HepG2 (cell line): ENCODE data around the gene ZSCAN2. TPM values are rescaled to one million over a fixed set of nuclear protein-coding genes. Genes with fewer than 3 reads are reported as not detected.
A peak's percentile ranks its signal among the peaks of the same experiment; 100 is the strongest.

Experiments
- HDAC2 ChIP-seq: sonication (generic); formaldehyde crosslinking; IDR thresholded peaks from 2 replicates; pipeline ENCODE4 v1.4.0; 2020; ENCODE audit warnings: missing genetic modification reagents
- HMG20B ChIP-seq: conservative IDR thresholded peaks from 2 replicates; pipeline ENCODE4 v1.6.1; 2016; ENCODE audit warnings: missing genetic modification reagents, missing compliant biosample characterization
- HOXD1 ChIP-seq: sonication (generic); formaldehyde crosslinking; IDR thresholded peaks from 2 replicates; pipeline ENCODE4 v1.5.0; 2020; ENCODE audit warnings: missing genetic modification reagents
- ISL2 ChIP-seq: sonication (generic); formaldehyde crosslinking; IDR thresholded peaks from 2 replicates; pipeline ENCODE4 v1.5.0; 2020; ENCODE audit warnings: missing genetic modification reagents
- MAFF ChIP-seq: IDR thresholded peaks from 2 replicates; pipeline ENCODE4 v1.6.1; 2011; ENCODE audit warnings: low read depth, low read length, improper control_type of control experiment
- POLR2A ChIP-seq, 2 experiments: IDR thresholded peaks; 2 replicates each; pipeline ENCODE4 v1.6.1; 2011; ENCODE audit warnings: low read depth in 2 of 2, low read length in 2 of 2, mild to moderate bottlenecking in 1 of 2, moderate library complexity in 1 of 2; ENCODE audit not compliant: insufficient read depth in 1 of 2
- RFXAP ChIP-seq: sonication (generic); formaldehyde crosslinking; IDR thresholded peaks from 2 replicates; pipeline ENCODE4 v1.4.0; 2020; ENCODE audit warnings: missing genetic modification reagents, borderline replicate concordance
- SATB2 ChIP-seq: sonication (generic); formaldehyde crosslinking; IDR thresholded peaks from 2 replicates; pipeline ENCODE4 v1.5.0; 2020; ENCODE audit warnings: missing genetic modification reagents
- TGIF2 ChIP-seq: IDR thresholded peaks from 2 replicates; pipeline ENCODE4 v1.6.1; 2016; ENCODE audit warnings: control low read depth, missing compliant biosample characterization
- ZFX ChIP-seq: sonication (generic); formaldehyde crosslinking; IDR thresholded peaks from 2 replicates; pipeline ENCODE4 v1.4.0; 2020; ENCODE audit warnings: mild to moderate bottlenecking, low read depth, missing genetic modification reagents, moderate library complexity
- ZNF326 ChIP-seq: sonication (generic); formaldehyde crosslinking; IDR thresholded peaks from 2 replicates; pipeline ENCODE4 v1.4.0; 2020; ENCODE audit warnings: missing genetic modification reagents, borderline replicate concordance
- polyA plus RNA-seq, 8 experiments: library from polyadenylated mRNA; depleted of rRNA in 3 of 8; stranded (reverse) in 7 of 8; unstranded in 1 of 8; fragments of >200 nt; fragmentation: Illumina TruSeq in 4 of 8; extraction: Trizol in 4 of 8; gene quantifications; 2 replicates each; pipeline versions ENCODE4 v1.2.1 to v1.2.3, GENCODE V29; 2011 to 2016; ENCODE audit warnings: low read depth in 4 of 8, missing spikeins in 1 of 8, mixed read lengths in 1 of 8; ENCODE audit not compliant: insufficient read depth in 1 of 8
- total RNA-seq, 5 experiments: library from RNA; depleted of rRNA; stranded (reverse); fragments of >200 nt; fragmentation: Illumina TruSeq; extraction: Trizol; gene quantifications; 2 replicates each; pipeline ENCODE4 v1.2.3, GENCODE V29; 2016; ENCODE audit warnings: low read depth in 1 of 5
- TF ChIP-seq, protein P1 (sequence below): sonication (generic); formaldehyde crosslinking; IDR thresholded peaks from 2 replicates; pipeline ENCODE4 v1.4.0; 2020; ENCODE audit warnings: missing genetic modification reagents
- TF ChIP-seq, protein P2 (sequence below): IDR thresholded peaks from 2 replicates; pipeline ENCODE4 v1.6.1; 2016; ENCODE audit warnings: missing compliant biosample characterization, missing genetic modification reagents, borderline replicate concordance
- TF ChIP-seq, protein P3 (sequence below): sonication (generic); formaldehyde crosslinking; IDR thresholded peaks from 2 replicates; pipeline ENCODE4 v1.4.0; 2020; ENCODE audit warnings: missing genetic modification reagents
- TF ChIP-seq, protein P4 (sequence below): sonication (generic); formaldehyde crosslinking; IDR thresholded peaks from 2 replicates; pipeline ENCODE4 v1.4.0; 2020; ENCODE audit warnings: missing genetic modification reagents
- TF ChIP-seq, protein P5 (sequence below), 2 experiments: sonication (generic) in 1 of 2; formaldehyde crosslinking in 1 of 2; IDR thresholded peaks; 2 replicates each; pipeline versions ENCODE4 v1.4.0 to v1.6.1; 2016 to 2020; ENCODE audit warnings: borderline replicate concordance in 1 of 2, low read depth in 1 of 2, mild to moderate bottlenecking in 1 of 2, missing genetic modification reagents in 1 of 2

ZSCAN2 gene
- total and polyA plus RNA-seq, 2 of the 13 experiments (the other 11 are each of a cell fraction or from before 2014, with no cell fraction given): 11.4 to 21.5 TPM

DNA sequence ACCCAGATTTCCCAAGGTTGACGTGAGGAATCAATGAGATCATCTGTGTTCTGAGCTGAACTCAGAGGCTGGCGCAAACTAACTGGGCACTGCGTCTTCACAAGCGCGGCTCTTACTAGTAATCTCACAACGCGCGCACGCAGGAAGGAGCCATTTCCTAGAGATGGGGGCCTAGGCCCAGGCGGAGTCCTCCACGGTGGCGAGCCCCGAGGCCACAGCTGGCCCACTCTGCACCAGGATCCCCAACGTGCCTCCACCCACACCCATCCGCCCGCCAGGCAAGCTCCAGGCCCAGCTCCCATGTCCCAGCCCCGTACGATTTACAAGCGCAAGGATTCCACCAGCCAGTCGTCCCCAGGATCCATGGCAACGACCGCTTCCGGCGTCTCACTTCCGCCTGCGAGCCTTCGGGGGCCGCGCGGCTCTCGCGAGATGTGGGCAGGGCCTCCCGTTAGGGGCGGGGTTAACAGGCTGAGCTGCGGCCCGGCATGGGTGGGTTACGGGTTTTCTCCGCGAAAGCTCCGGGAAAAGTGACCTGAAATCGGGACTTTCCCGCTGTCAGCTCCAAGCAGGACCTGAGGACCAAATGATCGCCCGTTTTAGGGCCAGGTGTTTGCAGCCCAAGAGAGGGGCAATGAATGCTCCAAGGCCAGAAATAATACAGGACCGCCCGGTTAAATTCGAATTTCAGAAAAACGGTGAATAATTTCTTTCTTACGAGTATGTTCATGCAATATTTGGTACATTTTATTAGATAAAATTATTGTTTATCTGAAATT is 53.3 kb downstream of the ZSCAN2 start, which contains the start of gene WDR73 (continued):
- TF ChIP-seq, protein P1, sequence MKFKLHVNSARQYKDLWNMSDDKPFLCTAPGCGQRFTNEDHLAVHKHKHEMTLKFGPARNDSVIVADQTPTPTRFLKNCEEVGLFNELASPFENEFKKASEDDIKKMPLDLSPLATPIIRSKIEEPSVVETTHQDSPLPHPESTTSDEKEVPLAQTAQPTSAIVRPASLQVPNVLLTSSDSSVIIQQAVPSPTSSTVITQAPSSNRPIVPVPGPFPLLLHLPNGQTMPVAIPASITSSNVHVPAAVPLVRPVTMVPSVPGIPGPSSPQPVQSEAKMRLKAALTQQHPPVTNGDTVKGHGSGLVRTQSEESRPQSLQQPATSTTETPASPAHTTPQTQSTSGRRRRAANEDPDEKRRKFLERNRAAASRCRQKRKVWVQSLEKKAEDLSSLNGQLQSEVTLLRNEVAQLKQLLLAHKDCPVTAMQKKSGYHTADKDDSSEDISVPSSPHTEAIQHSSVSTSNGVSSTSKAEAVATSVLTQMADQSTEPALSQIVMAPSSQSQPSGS: 0 out of 2 replicates have a peak, but pooled peaks have one; percentile 14
- TF ChIP-seq, protein P2, sequence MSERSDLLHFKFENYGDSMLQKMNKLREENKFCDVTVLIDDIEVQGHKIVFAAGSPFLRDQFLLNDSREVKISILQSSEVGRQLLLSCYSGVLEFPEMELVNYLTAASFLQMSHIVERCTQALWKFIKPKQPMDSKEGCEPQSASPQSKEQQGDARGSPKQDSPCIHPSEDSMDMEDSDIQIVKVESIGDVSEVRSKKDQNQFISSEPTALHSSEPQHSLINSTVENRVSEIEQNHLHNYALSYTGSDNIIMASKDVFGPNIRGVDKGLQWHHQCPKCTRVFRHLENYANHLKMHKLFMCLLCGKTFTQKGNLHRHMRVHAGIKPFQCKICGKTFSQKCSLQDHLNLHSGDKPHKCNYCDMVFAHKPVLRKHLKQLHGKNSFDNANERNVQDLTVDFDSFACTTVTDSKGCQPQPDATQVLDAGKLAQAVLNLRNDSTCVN: 0 out of 2 replicates have a peak, but pooled peaks have one; percentile 19
- TF ChIP-seq HDAC2 (CRISPR knock-in tag): peak; percentile 61; the same call in 1 of the 2 replicates
- TF ChIP-seq SATB2 (CRISPR knock-in tag): 0 out of 2 replicates have a peak, but pooled peaks have one; percentile 59
- peak; percentile 89 for TF ChIP-seq HOXD1
- TF ChIP-seq MAFF: no peak
- TF ChIP-seq, protein P3, sequence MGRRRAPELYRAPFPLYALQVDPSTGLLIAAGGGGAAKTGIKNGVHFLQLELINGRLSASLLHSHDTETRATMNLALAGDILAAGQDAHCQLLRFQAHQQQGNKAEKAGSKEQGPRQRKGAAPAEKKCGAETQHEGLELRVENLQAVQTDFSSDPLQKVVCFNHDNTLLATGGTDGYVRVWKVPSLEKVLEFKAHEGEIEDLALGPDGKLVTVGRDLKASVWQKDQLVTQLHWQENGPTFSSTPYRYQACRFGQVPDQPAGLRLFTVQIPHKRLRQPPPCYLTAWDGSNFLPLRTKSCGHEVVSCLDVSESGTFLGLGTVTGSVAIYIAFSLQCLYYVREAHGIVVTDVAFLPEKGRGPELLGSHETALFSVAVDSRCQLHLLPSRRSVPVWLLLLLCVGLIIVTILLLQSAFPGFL (CRISPR knock-in tag): 0 out of 2 replicates have a peak, but pooled peaks have one; percentile 30
- 0 out of 2 replicates have a peak, but pooled peaks have one; percentile 44 for TF ChIP-seq TGIF2
- TF ChIP-seq, protein P4, sequence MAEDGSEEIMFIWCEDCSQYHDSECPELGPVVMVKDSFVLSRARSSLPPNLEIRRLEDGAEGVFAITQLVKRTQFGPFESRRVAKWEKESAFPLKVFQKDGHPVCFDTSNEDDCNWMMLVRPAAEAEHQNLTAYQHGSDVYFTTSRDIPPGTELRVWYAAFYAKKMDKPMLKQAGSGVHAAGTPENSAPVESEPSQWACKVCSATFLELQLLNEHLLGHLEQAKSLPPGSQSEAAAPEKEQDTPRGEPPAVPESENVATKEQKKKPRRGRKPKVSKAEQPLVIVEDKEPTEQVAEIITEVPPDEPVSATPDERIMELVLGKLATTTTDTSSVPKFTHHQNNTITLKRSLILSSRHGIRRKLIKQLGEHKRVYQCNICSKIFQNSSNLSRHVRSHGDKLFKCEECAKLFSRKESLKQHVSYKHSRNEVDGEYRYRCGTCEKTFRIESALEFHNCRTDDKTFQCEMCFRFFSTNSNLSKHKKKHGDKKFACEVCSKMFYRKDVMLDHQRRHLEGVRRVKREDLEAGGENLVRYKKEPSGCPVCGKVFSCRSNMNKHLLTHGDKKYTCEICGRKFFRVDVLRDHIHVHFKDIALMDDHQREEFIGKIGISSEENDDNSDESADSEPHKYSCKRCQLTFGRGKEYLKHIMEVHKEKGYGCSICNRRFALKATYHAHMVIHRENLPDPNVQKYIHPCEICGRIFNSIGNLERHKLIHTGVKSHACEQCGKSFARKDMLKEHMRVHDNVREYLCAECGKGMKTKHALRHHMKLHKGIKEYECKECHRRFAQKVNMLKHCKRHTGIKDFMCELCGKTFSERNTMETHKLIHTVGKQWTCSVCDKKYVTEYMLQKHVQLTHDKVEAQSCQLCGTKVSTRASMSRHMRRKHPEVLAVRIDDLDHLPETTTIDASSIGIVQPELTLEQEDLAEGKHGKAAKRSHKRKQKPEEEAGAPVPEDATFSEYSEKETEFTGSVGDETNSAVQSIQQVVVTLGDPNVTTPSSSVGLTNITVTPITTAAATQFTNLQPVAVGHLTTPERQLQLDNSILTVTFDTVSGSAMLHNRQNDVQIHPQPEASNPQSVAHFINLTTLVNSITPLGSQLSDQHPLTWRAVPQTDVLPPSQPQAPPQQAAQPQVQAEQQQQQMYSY (CRISPR knock-in tag): peak; percentile 64; the same call in 1 of the 2 replicates
- no peak for TF ChIP-seq HMG20B
- peak; percentile 95 for TF ChIP-seq ZFX
- no peak for TF ChIP-seq ZNF326
- TF ChIP-seq ISL2 (CRISPR knock-in tag): peak; percentile 56; the same call in 1 of the 2 replicates
- TF ChIP-seq POLR2A (IDR thresholded peaks at IDR 0.05; ENCODE audit: insufficient read depth in 1 of 2, low read depth in 2 of 2, low read length in 2 of 2): peak; percentile 68 to 77
- TF ChIP-seq, protein P5, sequence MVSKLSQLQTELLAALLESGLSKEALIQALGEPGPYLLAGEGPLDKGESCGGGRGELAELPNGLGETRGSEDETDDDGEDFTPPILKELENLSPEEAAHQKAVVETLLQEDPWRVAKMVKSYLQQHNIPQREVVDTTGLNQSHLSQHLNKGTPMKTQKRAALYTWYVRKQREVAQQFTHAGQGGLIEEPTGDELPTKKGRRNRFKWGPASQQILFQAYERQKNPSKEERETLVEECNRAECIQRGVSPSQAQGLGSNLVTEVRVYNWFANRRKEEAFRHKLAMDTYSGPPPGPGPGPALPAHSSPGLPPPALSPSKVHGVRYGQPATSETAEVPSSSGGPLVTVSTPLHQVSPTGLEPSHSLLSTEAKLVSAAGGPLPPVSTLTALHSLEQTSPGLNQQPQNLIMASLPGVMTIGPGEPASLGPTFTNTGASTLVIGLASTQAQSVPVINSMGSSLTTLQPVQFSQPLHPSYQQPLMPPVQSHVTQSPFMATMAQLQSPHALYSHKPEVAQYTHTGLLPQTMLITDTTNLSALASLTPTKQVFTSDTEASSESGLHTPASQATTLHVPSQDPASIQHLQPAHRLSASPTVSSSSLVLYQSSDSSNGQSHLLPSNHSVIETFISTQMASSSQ (IDR thresholded peaks at IDR 0.05; ENCODE audit: low read depth): no peak
- TF ChIP-seq, protein P5 (CRISPR knock-in tag; IDR thresholded peaks at IDR 0.05; ENCODE audit: borderline replicate concordance): no peak; the same call in 1 of the 2 replicates
- peak; percentile 45; the same call in 1 of the 2 replicates for TF ChIP-seq RFXAP (CRISPR knock-in tag)
